ENCODE data around the gene KRT82. TPM values are rescaled to one million over a fixed set of nuclear protein-coding genes. Genes with fewer than 3 reads are reported as not detected.

KRT82 gene
- total and polyA plus RNA-seq, 8 donors: not detected

DNA sequence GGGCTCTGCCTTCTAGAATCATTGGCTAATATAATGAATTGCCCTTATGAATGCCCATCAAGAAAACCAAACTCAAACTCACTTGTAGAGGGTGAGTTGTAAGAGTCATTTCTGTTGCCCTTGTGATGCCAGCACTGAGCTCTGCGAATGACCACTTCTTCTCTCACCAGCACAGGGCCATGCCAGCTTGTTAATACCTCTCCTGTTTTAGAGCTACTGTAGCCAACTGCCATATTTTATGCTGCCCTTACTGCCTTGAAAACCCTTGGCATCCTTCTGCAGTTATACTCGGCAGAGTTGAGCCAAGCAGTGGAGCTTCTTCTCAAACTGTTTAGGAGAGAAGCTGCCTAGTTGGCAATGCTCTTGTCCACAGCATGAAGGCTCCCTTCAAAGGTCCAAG lies 19.9 kb upstream of the KRT82 start:
- H3K4me3 ChIP-seq: no peak overlapping the region
- 68 to 93% (median 93%) methylated on average over 2 of the region's 2 CpGs for WGBS, 5 donors
- no peaks in the 10 kb centered on the region for H3K36me3 ChIP-seq
- TF ChIP-seq POLR2A (IDR thresholded peaks at IDR 0.05): no peak
- TF ChIP-seq, protein P1, sequence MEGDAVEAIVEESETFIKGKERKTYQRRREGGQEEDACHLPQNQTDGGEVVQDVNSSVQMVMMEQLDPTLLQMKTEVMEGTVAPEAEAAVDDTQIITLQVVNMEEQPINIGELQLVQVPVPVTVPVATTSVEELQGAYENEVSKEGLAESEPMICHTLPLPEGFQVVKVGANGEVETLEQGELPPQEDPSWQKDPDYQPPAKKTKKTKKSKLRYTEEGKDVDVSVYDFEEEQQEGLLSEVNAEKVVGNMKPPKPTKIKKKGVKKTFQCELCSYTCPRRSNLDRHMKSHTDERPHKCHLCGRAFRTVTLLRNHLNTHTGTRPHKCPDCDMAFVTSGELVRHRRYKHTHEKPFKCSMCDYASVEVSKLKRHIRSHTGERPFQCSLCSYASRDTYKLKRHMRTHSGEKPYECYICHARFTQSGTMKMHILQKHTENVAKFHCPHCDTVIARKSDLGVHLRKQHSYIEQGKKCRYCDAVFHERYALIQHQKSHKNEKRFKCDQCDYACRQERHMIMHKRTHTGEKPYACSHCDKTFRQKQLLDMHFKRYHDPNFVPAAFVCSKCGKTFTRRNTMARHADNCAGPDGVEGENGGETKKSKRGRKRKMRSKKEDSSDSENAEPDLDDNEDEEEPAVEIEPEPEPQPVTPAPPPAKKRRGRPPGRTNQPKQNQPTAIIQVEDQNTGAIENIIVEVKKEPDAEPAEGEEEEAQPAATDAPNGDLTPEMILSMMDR (IDR thresholded peaks at IDR 0.05): no peak
- no peak for TF ChIP-seq POLR2AphosphoS5 (IDR thresholded peaks at IDR 0.05)
- no peak for TF ChIP-seq EP300 (IDR thresholded peaks at IDR 0.05)
- DNase-seq: no peak
- no peaks in the 10 kb centered on the region for H3K9me3 ChIP-seq
- peaks cover 0 to 16% (median 5%) of the 10 kb centered on the region in 4 donors for H3K4me1 ChIP-seq
- peaks cover 0 to 9% (median 0%) of the 10 kb centered on the region in 3 donors for H3K27me3 ChIP-seq
- intact Hi-C loops (cut with DNase I; ENCODE audit: low total_unique reads): no loop called here
- H3K27ac ChIP-seq: no peak overlapping the region

DNA sequence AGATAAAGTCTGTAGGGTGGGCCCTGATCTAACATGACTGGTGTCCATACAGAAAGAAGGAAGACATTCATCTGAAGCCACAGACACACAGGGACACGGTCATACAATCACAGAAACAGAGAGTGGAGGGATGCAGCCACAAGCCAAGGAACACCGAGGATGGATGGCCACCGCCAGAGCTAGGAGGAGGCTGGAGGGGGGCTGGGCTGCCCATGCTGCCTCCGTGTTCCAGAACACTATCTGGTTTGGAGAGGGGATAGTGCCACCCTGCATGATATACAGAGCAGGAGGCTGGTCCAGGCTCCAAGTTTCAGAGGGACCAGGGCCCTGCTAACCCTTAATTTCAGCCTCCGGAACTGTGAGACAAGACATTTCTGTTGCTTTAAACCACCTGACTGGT lies 19.3 kb upstream of the KRT82 start:
- 79 to 89% (median 87%) methylated on average over 5 of the region's 5 CpGs for WGBS, 5 donors
- H3K4me3 ChIP-seq: no peak overlapping the region
- H3K4me1 ChIP-seq: peaks cover 0 to 16% (median 5%) of the 10 kb centered on the region in 4 donors
- intact Hi-C loops (cut with DNase I; ENCODE audit: low total_unique reads): no loop called here
- peaks cover 0 to 5% (median 0%) of the 10 kb centered on the region in 3 donors for H3K27me3 ChIP-seq
- no peaks in the 10 kb centered on the region for H3K9me3 ChIP-seq
- TF ChIP-seq, protein P1 (IDR thresholded peaks at IDR 0.05): no peak
- TF ChIP-seq POLR2A (IDR thresholded peaks at IDR 0.05) (no peak), EP300 (IDR thresholded peaks at IDR 0.05) (no peak), POLR2AphosphoS5 (IDR thresholded peaks at IDR 0.05) (no peak)
- no peak for DNase-seq
- H3K27ac ChIP-seq: no peak overlapping the region
- H3K36me3 ChIP-seq: no peaks in the 10 kb centered on the region

DNA sequence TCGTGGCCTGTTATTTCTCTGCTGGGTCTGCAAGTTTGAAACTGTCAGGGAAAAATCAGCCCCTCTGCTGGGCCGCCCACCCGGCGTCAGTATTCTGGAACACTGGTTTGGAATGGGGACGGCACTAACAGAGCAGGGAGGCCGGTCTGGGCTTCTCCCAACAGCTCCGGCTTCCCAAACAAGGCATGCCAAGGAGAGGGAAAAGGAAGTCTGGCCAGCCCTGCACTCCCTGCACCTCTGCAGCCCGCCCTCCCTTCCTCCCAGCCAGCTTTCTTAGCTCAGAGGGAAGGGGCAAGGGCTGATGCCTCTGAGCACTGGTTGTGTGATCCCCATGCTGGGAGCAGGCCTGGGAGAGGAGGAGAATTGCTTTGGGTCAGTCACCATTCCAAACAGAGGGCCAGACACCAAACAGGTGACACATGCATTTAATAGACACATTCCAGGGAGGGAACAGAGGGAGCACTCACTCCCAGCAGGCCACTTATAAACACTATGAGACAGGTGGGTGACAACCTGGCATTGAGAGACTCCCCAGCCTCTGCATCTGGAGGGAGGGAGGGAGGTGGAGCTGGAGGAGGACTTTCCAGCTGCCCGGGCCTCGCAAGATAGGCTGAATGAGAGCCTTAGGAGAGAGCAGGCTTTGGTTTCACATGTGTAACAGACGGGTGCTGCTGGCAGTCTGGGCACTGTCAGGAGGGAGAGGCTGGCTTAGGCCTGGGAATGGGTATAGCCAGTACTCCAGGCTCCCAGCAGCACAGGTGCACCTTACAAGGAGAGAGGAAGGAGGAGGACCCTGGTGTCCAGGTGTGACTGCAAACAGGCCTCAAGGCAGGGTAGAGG lies 17.7 kb upstream of the KRT82 start:
- H3K9me3 ChIP-seq: no peaks in the 10 kb centered on the region
- peaks cover 0 to 5% (median 0%) of the 10 kb centered on the region in 3 donors for H3K27me3 ChIP-seq
- peaks cover 0 to 16% (median 5%) of the 10 kb centered on the region in 4 donors for H3K4me1 ChIP-seq
- DNase-seq: peak in 1 of 2 donors; percentile 62
- H3K4me3 ChIP-seq: no peak overlapping the region
- TF ChIP-seq EP300 (IDR thresholded peaks at IDR 0.05): no peak
- no peak for TF ChIP-seq POLR2AphosphoS5 (IDR thresholded peaks at IDR 0.05)
- TF ChIP-seq POLR2A (IDR thresholded peaks at IDR 0.05): no peak
- TF ChIP-seq, protein P1 (IDR thresholded peaks at IDR 0.05): no peak
- no peaks in the 10 kb centered on the region for H3K36me3 ChIP-seq
- intact Hi-C loops (cut with DNase I; ENCODE audit: low total_unique reads): no loop called here
- peak overlapping the region in 2 of 5 donors; percentile 55 to 79 for H3K27ac ChIP-seq
- WGBS, 5 donors: 47 to 66% (median 65%) methylated on average over 11 of the region's 11 CpGs

DNA sequence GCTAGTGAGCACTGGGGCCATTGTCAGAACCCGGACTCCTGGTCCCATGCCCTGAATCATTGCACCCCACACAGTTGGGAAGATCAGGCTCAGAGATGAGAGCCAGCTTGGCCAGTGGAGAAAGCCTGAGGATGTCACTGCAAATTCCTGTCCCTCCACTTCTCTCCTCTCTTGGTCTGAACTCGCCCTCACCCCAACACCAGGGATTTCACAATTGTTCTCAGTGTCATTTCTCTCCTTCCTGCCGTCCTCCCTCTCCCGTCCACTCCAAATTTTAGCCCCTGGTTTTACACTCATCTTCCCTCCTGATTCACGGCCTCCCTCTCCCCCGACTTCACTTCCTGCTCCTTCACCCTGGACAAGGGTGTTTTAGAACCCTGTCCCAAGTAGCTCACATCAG lies 16.9 kb upstream of the KRT82 start:
- no peaks in the 10 kb centered on the region for H3K36me3 ChIP-seq
- TF ChIP-seq POLR2AphosphoS5 (IDR thresholded peaks at IDR 0.05) (no peak), EP300 (IDR thresholded peaks at IDR 0.05) (no peak)
- H3K4me3 ChIP-seq: no peak overlapping the region
- DNase-seq: no peak
- peaks cover 0 to 5% (median 0%) of the 10 kb centered on the region in 3 donors for H3K27me3 ChIP-seq
- intact Hi-C loops (cut with DNase I; ENCODE audit: low total_unique reads): no loop called here
- H3K4me1 ChIP-seq: peaks cover 0 to 16% (median 5%) of the 10 kb centered on the region in 4 donors
- H3K9me3 ChIP-seq: no peaks in the 10 kb centered on the region
- 64 to 81% (median 78%) methylated on average over 6 of the region's 6 CpGs for WGBS, 5 donors
- peak overlapping the region in 2 of 5 donors; percentile 55 to 79 for H3K27ac ChIP-seq

DNA sequence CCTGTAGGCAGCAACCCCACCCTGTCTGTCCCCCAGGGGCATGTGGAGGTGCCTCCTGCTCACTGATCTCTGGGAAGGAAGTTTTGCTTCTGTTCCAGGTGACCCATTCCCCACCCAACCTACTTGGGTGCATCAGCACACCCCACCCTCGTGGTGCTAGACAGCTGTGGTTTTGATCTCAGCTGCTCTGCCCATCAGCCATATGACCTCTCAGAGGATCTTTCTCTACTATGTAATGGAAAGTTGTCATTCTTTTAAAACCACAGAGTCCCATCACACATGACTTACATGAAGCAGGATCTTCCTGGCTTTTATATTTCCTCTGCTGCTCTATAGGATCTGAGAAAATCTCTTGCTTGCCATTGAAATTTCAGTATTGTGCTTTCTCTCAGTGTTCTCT lies 13.5 kb upstream of the KRT82 start:
- intact Hi-C loops (cut with DNase I; ENCODE audit: low total_unique reads): no loop called here
- Histone ChIP-seq H3K27me3 (peaks cover 0 to 5% (median 0%) of the 10 kb centered on the region in 3 donors), H3K27ac (no peak overlapping the region), H3K4me3 (no peak overlapping the region), H3K9me3 (no peaks in the 10 kb centered on the region), H3K4me1 (peaks cover 0 to 32% (median 12%) of the 10 kb centered on the region in 4 donors), H3K36me3 (no peaks in the 10 kb centered on the region)
- WGBS, 5 donors: 46 to 65% (median 62%) methylated on average over 1 of the region's 1 CpG
- DNase-seq: no peak
- TF ChIP-seq POLR2AphosphoS5 (IDR thresholded peaks at IDR 0.05) (no peak), EP300 (IDR thresholded peaks at IDR 0.05) (no peak), POLR2A (IDR thresholded peaks at IDR 0.05) (no peak)
- TF ChIP-seq, protein P1 (IDR thresholded peaks at IDR 0.05): no peak

Data from stomach (tissue), 9 donors.